A204.1 (cell line): Measurements from ENCODE around the gene ZNF662.

Source experiments
- FAIRE-seq: peaks from 2 replicates; lab custom pipeline; 2012; peaks lifted over from hg19 to GRCh38; lab: Jason Lieb, UNC

ZNF662 gene

DNA sequence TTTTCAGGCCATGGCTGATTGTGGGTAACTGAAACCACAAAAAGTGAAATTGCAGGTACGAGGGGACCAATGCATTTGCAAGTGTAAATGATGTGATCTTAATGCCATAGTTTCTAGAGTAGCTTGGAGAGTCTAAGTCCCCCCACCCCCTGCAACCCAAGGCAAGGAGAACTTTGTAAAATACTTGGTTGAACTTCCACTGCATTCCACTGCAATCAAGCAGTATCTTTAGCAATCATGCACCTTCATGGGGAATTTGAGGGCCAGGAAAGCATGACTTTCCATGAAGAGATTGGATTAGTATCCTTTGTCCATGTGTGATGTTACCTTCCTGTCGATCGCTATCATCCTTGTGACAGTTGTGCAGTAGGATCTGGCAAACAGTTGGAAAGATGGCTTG is 18.9 kb upstream of the ZNF662 start:
- no peak for FAIRE-seq

- no peak for FAIRE-seq
Observed at GRCh38 chr3:42891042-42891441, 14.9 kb upstream of the ZNF662 start.

DNA sequence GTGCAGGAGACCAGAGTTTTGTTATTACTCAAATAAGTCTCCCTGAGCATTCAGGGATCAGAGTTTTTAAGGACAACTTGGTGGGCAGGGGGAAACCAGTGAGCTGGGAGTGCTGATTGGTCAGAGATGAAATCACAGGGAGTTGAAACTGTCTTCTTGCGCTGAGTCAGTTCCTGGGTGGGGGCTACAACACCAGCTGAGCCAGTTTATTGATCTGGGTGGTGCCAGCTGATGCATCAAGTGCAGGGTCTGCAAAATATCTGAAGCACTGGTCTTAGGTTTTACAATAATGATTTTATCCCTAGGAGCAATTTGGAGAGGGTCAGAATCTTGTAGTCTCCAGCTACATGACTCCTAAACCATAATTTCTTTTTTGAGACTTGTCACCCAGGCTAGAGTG is 13.8 kb upstream of the ZNF662 start:
- FAIRE-seq, result no peak

GRCh38 chr3:42892807-42893206 is 13.1 kb upstream of the ZNF662 start:
- FAIRE-seq, result no peak

DNA sequence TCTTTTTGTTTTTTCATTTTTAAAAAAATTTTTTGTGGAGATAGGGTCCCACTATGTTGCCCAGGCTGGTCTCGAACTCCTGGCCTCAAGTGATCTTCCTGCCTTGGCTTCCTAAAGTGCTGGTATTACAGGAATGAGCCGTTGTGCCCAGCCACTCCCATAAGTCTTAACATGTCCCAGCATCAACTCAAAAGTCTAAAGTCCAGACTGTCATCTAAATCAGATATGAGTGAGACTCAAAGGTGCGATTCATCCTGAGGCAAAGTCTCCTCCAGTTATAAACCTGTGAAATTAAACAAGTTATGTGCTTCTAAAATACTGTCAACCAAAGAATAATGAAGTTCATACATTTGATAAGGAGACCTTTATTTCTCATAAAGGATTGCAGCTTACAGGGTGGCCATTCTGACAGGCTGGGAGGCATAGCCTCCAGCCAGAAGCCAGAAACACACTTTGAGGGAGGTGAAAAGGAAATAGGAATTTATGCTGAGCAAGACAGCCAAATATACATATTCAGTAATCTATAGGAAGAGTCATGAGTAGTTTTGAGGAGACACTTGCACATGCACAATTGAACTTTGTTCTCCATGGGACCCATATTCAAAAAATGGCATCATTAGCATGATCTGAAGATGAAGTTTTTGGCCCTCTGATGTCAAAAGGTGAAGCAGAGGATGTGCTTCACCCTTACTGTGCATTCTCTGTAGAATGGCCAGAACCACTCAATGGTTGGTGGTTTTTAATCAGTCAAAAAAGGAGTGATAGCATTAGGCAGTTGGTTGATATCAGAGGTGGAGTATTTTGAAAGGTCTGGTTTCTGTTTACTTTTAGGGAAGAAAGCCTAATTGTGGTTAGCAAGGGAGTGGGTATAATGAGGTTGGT is 11.0 kb upstream of the ZNF662 start:
- FAIRE-seq, result no peak

- no peak for FAIRE-seq
Observed at GRCh38 chr3:42895580-42895868, 10.4 kb upstream of the ZNF662 start.

- no peak for FAIRE-seq
Observed at GRCh38 chr3:42898896-42899675, 6.9 kb upstream of the ZNF662 start.

DNA sequence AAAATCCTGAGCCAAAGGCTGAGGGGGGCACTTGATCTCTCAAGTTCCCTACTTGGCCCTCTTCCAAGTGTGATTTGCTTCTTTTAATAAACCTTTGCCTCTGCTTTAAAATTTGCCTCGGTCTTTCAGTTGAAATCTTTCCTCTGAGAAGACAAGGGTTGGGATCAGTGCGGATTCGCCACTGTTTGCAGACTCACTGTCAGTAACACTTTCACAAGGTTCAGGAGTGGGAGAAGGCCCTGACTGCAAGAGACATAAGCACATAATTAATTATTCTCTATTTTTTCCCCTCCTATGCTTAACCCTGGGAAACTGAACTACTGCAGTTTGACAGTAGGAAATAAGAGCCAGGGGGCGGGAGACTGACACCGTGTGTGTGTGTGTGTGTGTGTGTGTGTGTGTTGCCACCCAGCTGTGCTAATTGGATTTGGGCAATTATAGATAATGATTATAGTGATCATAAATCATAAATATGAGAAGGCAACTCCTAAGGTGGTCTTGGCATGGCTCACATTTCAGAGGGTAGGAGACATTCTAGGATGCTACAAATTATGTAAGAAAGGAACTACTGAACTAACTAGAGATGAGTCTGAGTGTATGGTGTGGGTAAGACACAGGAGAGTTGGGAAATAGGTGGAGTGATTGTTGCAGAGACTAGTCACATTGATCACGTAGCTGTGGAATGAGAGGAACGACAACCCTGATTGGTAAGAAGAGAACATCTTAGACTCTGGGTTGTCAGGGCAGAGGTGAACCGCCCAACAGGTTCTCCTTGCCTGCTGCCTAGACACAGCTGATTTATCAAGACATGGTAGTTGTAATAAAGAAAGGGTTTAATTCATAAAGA is 5.5 kb upstream of the ZNF662 start:
- no peak for FAIRE-seq

DNA sequence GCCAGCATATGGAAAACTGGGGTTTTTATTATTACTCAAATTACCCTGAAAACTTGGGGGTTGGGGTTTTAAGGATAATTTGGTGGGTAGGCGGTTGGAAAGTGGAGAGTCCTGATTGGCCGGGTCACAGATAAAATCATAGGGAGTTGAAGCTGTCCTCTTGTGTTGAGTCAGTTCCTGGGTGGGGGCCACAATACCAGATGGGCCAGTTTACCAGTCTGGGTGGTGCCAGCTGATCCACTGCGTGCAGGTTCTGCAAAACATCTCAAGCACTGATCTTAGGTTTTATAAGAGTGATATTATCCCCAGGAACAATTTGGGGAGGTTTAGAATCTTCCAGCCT is 4.9 kb upstream of the ZNF662 start:
- FAIRE-seq, result no peak

GRCh38 chr3:42902257-42902656 is 3.7 kb upstream of the ZNF662 start:
- FAIRE-seq, result no peak

DNA sequence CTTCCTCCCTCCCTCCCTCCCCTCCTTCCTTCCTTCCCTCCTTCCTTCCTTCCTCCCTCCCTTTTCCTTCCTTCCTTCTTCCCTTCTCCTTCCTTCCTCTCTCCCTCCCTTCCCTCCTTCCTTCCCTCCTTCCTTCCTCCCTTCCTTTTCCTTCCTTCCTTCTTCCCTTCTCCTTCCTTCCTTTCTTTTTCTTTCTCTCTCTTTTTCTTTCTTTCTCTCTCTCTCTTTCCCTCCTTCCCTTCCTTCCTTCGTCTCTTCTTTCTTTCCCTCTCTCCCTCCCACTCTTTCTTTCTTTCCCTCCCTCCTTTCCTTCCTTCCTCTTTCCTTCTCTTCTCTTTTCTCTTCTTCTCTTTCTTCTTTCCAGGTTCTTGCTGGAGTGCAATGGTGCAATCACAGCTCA is 1.9 kb upstream of the ZNF662 start:
- no peak for FAIRE-seq

GRCh38 chr3:42905740-42906069 is 237 bp upstream of the ZNF662 start:
- FAIRE-seq, result no peak

- FAIRE-seq, result no peak
Observed at GRCh38 chr3:42906848-42907183, 874 bp downstream of the ZNF662 start.

DNA sequence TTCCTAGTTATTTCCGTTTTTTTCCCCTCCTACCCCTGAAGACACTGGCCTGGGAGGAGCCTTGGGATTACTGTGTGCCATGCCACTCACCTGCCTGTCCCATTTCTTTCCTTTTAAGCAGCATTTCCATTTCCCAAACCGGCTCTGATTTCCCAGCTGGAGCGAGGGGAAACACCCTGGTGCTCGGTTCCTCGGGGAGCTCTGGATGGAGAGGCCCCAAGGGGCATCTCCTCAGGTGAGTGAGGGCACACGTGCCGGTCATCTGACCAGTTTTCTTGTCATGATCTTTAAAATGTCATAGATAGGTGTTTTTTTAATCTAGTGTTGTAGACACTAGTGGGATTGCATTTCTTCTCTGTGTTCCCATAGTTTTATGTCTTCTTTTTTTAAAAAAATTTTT is 2.7 kb downstream of the ZNF662 start:
- no peak for FAIRE-seq

- FAIRE-seq, result no peak
Observed at GRCh38 chr3:42911551-42911950, 5.6 kb downstream of the ZNF662 start.

- no peak for FAIRE-seq
Observed at GRCh38 chr3:42914771-42915515, 9.0 kb downstream of the ZNF662 start.

DNA sequence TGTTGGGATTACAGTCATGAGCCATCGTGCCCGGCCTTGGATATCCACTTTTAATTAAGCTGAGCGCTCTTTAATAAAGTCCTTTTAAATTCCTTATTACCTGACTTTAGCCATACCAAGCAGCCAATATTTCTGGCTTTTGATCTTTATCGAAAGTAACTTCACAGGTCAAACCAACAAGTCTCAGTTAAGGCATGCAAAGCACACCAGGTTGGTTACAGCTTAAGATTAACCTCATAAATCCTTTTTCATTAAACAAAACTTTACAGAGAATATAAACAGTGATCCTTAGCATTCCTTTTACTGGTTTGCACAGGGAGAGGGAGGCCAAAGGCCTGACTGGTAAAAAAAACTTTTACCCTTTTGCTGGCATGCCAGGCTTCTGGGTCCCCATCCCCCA is 17.7 kb downstream of the ZNF662 start:
- FAIRE-seq, result no peak

DNA sequence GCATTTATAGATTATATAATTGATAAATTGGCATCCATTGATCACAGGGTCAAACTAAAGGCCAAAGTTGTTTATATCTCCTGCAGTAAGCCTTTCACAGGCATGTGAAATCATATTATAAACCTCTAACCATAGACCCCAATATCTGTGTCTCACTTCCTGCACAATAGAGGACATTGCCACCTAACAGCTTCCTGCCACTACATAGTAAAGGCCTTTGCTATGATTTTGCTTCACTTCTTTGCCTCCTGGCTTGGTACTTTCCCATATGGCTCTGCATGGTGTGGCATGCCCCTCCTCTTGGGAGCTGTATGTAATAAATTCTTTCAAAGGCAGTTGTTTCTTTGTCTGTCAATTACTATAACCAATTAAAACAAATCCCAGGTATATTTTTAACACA is 20.4 kb downstream of the ZNF662 start:
- no peak for FAIRE-seq

GRCh38 chr3:42934111-42934510 is 28.2 kb downstream of the ZNF662 start:
- no peak for FAIRE-seq

DNA sequence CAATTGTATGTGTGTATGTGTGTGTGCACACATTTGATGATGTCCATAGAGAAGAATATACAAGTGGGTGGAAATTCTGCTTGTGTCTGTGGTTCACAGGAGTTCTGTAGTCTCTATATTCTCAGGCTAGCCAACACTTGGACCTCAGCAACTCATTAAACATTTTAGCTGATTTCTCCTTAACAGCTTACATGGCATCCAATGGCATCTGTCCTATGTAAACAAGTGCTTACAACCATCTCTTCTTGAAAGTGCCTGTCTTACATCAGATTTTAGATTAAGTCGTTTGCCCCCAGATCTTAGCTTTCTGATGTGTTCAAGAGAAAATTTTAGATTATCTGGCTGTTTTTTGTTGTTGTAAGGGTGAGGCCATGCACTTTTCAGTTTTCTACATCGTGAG is 29.0 kb downstream of the ZNF662 start:
- FAIRE-seq, result no peak

GRCh38 chr3:42935472-42935871 is 29.5 kb downstream of the ZNF662 start:
- no peak for FAIRE-seq

DNA sequence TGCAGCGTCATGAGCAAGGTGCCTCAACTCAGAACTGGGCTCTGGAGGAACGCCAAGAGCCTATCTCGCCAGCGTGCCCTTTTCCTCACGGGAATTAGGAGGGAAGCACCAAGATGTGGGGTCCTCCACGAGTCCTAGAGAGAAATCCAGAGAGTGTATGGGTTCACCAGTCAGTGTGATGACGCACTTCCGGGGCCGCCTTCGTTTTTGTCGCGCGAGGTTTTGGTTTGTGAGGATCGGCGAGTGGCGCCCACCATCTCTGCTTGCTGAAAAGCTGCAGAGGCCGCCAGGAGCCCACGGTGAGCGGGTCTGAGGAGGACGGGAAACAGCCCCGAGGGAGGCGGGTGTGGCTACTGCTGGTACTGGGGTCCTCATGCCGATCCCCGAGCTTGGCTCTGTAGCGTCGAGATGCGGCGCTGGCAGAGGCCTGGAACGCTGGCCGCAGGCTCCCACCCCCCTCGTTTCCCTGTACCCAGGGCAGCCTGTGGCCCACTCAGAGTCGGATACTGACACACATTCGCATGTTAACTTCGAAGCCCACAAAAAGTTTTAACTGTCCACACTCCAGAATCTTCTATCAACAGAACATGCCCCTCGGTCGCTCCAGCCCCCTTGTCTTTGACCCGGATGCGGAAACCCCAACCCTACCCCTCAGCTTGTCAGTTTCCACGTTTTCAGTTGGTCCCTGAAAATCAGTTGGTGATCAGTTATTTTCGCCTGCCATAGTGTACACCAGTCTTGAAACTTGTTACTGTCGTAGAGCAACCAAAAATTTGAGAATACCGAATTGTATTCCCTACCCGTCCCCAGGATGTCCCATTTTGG is 30.4 kb downstream of the ZNF662 start:
- FAIRE-seq, result no peak
